Stimulated activated CD4-positive, alpha-beta T cell treated with anti-CD3 and anti-CD28 coated beads, Interleukin-4, amount 100 ng/mL, for 1 hour (primary cell): Measurements from ENCODE around the gene G6PC3.
"Not testable (repeated sequence)": the region's sequence is repeated elsewhere in the genome, so short reads cannot be mapped to it uniquely, and the experiment has no call there.

Experiments
- DNase-seq: peaks from one replicate; pipeline ENCODE4 v3.0.0-alpha.2; 2020

The G6PC3 gene

GRCh38 chr17:44110011-44110686 lies 39.6 kb downstream of the G6PC3 start:
- no peak for DNase-seq

- DNase-seq, result peak; percentile 59
Measured at GRCh38 chr17:44110823-44111633, 40.5 kb downstream of the G6PC3 start.

GRCh38 chr17:44111777-44112176 lies 41.2 kb downstream of the G6PC3 start:
- no peak for DNase-seq

GRCh38 chr17:44112284-44113280 lies 42.0 kb downstream of the G6PC3 start:
- no peak for DNase-seq

GRCh38 chr17:44113382-44113781 lies 42.8 kb downstream of the G6PC3 start:
- DNase-seq, result no peak

- DNase-seq, result no peak
Measured at GRCh38 chr17:44113868-44114840, 43.6 kb downstream of the G6PC3 start.

- peak; percentile 25 for DNase-seq
Measured at GRCh38 chr17:44115585-44116415, 45.3 kb downstream of the G6PC3 start.

GRCh38 chr17:44117351-44117750 lies 46.8 kb downstream of the G6PC3 start:
- no peak for DNase-seq

- DNase-seq, result no peak
Measured at GRCh38 chr17:44118427-44119050, 48.0 kb downstream of the G6PC3 start.

- no peak for DNase-seq
Measured at GRCh38 chr17:44119062-44119461, 48.5 kb downstream of the G6PC3 start.

GRCh38 chr17:44119798-44120197 lies 49.3 kb downstream of the G6PC3 start:
- DNase-seq, result no peak

- DNase-seq, result not testable (repeated sequence)
Measured at GRCh38 chr17:44120281-44120680, 49.7 kb downstream of the G6PC3 start.

GRCh38 chr17:44120851-44121605 lies 50.5 kb downstream of the G6PC3 start:
- DNase-seq, result no peak

- DNase-seq, result no peak
Measured at GRCh38 chr17:44121997-44122815, 51.7 kb downstream of the G6PC3 start.

- DNase-seq, result peak; percentile 29
Measured at GRCh38 chr17:44122816-44123355, 52.4 kb downstream of the G6PC3 start.

- peak; percentile 97 for DNase-seq
Measured at GRCh38 chr17:44123356-44124117, 53.0 kb downstream of the G6PC3 start, which contains the start of gene HDAC5. Gene HDAC5 (minus strand): TSS chr17:44123641. CDS start chr17:44117515, 6,126 bp downstream.

- no peak for DNase-seq
Measured at GRCh38 chr17:44124118-44124438, 53.5 kb downstream of the G6PC3 start.
